ENCODE measurements around the gene TAF12.
"Not testable (repeated sequence)": the region's sequence is repeated elsewhere in the genome, so short reads cannot be mapped to it uniquely, and the experiment has no call there.

The TAF12 gene, protein sequence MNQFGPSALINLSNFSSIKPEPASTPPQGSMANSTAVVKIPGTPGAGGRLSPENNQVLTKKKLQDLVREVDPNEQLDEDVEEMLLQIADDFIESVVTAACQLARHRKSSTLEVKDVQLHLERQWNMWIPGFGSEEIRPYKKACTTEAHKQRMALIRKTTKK

DNA sequence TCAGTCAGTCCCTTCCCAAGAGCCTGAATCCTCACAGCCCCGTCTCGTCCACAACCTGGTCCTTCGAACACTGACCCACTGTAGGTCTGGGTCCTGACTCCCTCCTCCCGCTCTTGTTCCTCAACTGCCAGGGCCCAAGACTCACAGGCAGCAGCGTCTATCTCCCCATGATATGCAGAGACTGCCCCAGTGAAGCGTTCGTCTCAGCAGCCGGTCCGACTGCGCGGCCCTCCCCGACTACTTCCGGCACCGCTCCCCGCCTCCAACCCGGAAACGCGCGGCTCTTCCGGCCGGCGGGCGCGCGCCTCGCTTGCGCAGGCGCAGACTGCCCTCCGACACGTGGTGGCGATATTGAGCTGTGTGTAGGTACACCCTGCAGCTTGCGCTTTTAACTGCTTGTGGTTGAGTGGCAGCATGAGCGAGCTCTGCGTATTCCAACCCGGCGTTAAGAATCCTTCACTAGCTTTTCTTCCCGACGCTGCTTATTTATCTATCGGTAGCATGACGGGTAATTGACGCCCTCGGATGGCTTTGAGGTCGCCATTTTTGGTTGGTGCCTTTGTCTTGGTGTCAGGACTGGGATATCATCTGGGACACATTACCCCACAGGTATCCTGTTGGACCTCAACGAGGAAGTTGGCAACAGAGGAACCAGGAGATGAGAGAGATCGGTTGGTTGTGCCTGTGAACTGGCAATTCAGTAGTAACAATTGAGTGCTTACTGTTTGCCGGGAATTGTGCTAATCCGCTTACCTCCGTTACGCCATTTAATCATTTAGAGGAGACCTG, at the start of gene TAF12:
TAF12 (minus strand) TSS at position 221 of the 789 bp plus-strand sequence. CDS start 20,986 bp downstream, outside the sequence.
- peak; percentile 98 for DNase-seq

DNA sequence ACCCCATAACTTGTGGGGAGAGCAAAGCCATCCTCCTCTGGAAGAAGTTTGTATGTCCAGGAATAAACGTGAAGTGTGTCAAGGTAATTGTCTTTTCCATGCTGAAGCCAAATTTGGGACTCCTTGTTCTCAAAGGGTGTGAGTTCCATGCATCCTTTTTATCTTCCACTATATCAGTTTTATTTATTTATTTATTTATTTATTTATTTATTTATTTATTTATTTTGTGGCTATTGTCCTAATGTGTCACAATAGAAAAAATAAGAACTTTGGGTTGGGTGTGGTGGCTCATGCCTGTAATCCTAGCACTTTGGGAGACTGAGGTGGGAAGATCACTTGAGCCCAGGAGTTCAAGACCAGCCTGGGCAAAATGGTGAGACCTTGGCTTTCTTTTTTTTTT, 48.8 kb upstream of the TAF12 start:
- DNase-seq: not testable (repeated sequence)

GRCh38 chr1:28684937-28685336, 42.1 kb upstream of the TAF12 start:
- no peak for DNase-seq

DNA sequence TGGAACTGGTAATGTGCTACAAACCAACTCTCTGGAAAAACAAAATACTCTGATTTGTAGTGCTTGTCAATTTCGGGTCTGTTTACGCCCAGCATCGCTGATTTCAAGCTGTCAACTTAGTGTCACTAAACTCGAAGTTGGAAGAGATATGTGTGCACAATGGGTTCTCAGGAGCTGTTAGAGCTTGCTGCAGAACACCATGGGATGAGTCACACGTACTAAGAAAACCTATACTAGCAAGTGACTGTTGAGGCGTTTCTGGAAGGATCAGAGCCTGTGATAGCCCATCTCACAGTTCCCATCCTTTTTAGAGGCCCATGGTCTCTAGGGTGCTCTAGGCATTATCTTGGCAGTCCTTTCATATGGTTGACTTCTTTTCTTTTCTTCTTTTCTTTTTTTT, 40.0 kb upstream of the TAF12 start:
- no peak for DNase-seq

GRCh38 chr1:28680151-28680550, 37.3 kb upstream of the TAF12 start:
- no peak for DNase-seq

- DNase-seq: no peak
Observed at GRCh38 chr1:28675924-28676257, 33.0 kb upstream of the TAF12 start.

DNA sequence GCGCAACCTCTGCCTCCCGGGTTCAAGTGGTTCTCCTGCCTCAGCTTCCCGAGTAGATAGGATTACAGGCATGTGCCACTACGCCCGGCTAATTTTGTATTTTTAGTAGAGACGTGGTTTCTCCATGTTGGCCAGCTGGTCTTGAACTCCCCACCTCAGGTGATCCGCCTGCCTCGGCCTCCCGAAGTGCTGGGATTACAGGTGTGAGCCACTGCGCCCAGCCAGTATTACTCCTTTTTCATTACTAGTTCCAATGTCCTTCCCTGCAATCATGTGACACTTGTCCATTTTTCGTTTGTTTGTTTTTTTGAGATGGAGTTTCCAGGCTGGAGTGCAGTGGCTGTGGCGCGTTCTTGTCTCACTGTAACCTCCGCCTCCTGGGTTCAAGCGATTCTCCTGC, 30.1 kb upstream of the TAF12 start:
- DNase-seq: not testable (repeated sequence)

- DNase-seq: no peak
Observed at GRCh38 chr1:28671254-28671780, 28.4 kb upstream of the TAF12 start.

DNA sequence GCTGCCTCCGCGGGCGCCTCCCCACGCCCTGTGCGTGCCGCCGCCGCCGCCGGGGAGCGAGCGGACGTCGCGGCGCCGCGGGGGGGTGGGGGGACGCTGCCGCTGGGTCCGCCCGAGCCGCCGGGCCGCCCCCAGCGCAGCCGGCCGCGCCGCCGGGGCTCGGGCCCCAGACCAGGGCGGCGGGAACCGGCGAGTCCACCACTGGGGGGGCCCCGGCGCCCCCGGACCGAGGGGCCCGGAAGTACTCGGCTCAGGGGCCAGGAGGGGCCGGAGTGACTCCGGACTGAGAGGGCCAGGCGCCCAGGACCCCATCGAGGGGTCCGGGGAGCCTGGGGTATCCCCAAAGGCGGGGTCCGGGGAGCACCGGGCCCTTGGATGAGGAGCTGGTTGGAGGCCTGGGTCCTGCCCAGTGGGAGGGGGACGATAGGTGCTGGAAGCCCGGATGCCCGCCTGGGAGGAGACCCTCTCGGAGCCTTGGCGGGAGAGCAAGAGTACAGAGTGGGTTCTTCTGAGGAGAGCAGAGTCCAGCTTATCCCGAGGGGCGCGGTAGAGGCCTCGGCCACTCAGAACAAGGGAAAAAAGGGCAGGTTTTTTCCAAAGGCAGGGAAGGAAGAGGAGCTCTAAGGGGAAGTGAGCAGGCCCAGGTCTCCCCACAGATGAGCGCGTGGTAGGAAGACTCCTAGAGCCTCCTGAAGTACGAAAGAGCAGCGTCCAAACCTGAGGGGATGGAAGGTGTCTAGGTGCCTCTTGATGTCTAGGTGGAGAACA, 26.3 kb upstream of the TAF12 start:
- peak; percentile 74 for DNase-seq

DNA sequence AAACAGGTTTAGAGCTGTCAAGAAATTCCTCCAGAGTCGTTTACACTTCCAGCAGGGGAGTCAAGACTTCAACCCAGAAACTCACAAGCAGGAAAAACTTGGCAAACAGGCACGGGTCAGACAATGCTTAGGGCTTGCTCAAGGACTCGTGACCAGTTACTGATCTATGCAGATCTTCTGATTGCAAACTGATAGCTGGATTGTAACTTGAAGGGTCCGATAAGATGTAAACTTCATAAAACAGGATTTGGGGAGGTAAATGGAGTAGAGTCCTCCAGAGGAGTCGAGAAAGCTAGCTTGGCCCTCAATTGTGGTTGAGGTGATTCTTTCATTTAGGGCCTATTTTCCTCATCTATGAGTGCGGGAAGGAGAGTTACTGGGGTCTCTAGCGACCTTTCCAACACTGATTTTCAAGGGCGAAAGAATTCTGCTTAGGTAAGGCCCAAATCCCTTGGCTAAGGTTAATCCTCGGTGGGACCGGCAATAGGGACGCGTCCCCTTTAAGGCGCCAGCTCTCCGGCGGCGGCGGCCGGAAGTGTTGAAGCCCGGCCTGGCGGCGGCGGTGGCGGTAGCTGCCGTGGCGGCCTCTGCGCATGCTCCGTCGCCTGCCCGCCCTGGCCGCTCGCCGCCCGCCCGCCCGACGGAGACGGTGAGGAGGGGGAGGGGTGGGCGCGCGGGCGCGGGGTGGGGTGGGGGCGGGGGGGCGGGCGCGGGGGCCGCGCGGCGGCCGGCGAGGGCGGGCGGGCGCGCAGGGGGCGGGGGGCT, 25.5 kb upstream of the TAF12 start, which contains the start of gene GMEB1:
GMEB1 (plus strand) TSS at position 594 of the 765 bp plus-strand sequence. CDS start 14,829 bp downstream, outside the sequence.
- DNase-seq: peak; percentile 92

GRCh38 chr1:28666806-28667205, 23.9 kb upstream of the TAF12 start:
- DNase-seq: no peak

- no peak for DNase-seq
Observed at GRCh38 chr1:28663871-28664470, 21.1 kb upstream of the TAF12 start.

DNA sequence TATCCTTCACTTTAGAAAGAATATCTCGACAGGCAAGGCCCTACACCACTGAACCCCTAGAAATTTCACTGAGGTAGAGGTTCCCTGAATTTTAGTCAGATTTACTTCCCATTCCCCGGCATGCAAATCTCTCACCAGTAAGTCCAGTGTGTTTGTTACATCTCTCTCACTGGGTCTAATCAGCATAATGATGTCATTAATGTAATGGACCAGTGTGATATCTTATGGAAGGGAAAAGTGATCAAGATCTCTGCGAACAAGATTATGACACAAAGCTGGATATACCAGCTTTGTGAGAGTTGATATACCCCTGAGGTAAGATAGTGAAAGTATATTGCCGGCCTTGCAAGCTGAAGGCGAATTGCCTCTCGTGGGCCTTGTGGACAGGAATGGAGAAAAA, 13.5 kb upstream of the TAF12 start:
- no peak for DNase-seq

DNA sequence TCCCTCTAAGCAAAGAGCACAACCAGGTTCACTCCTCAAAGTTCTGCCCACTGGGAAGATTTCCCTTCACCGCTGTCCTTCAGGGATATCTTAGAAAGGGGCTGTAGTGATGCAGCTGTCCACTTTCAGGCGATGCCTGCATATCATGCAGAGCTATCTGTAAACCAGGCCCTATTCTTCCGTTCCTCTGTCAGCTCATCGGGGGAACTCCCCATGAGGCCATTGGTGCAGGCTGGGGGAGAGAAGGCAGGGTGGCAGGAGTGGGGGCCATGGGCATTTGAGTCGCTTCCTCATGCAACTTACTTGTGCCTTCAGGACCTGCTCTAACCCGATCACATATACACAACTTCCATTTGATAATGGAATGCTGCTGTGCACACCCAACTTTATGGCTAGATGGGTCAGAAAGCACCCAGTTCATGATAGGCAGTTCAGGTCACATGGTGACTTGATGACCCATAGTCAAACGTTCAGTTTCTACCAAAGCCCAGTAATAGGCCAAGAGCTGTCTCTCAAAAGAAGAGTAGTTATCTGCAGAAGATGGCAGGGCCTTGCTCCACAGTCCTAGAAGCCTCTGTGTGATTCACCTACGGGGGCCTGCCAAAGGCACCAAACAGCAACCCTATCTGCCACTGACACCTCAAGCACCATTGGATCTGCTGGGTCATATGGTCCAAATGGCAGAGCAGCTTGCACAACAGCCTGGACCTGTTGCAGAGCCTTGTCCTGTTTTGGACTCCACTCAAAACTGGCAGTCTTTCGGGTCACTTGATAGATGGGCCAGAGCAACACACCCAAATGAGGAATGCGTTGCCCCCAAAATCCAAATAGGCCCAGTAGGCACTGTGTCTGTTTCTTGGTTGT, 12.8 kb upstream of the TAF12 start:
- DNase-seq: not testable (repeated sequence)

GRCh38 chr1:28653870-28654269, 11.0 kb upstream of the TAF12 start:
- peak; percentile 48 for DNase-seq

GRCh38 chr1:28653063-28653462, 10.2 kb upstream of the TAF12 start:
- not testable (repeated sequence) for DNase-seq

GRCh38 chr1:28648474-28649198, 5.8 kb upstream of the TAF12 start, which contains the start of gene RNU11:
TSS of gene RNU11 (plus strand) at chr1:28648600.
- DNase-seq: peak; percentile 99

DNA sequence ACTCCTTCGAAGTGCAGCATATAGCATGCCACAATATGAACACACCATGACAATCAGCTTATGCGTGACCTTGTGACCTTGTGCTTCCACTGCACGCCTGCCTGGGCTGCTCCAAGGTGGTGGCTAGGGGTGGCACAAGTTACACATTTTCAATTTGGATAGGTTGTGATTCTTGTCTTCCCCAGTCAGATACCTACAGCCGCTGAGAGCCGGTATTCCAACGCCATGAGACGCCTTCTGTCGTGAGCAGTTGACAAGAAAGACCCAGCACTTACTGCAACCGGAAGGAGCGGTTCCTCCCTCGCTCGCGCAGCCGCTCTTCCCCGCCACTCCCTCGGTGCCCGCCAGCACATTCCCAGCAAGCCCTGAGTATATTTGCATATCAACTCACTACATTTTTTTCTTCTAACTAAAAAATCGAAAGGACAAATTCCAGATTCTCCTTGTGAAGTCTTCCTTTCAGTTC, 5.2 kb upstream of the TAF12 start:
- peak; percentile 98 for DNase-seq

- DNase-seq: no peak
Observed at GRCh38 chr1:28646040-28646439, 3.2 kb upstream of the TAF12 start.

DNA sequence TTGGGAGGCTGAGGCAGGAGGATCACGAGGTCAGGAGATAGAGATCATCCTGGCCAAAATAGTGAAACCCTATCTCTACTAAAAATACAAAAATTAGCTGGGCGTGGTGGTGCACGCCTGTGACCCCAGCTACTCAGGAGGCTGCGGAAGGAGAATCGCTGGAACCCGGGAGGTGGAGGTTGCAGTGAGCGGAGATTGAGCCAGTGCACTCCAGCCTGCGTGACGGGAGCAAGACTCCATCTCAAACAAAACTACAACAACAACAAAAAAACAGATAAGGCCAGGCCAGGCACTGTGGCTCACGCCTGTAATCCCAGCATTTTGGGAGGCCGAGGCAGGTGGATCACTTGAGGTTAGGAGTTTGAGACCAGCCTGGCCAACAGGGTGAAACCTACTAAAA, 2.5 kb upstream of the TAF12 start:
- DNase-seq: not testable (repeated sequence)

Measured in OCI-M1 (cell line).